Adipocyte (in vitro differentiated cells): ENCODE measurements around the gene MYEOV.

Source experiments
- DNase-seq: peaks from one replicate; pipeline ENCODE4 v3.0.0-alpha.2; 2015; ENCODE audit warnings: low read depth
- H3K27me3 ChIP-seq: replicated peaks from 2 replicates; pipeline ENCODE4 v1.7.0; 2013; ENCODE audit warnings: mild to moderate bottlenecking, low read length, moderate library complexity; ENCODE audit not compliant: control insufficient read depth, insufficient read depth
- H3K36me3 ChIP-seq: 2 replicates; pipeline ENCODE4 v1.7.0; 2013; ENCODE audit warnings: low read length, mild to moderate bottlenecking, moderate library complexity; ENCODE audit not compliant: control insufficient read depth, insufficient read depth, severe bottlenecking
- H3K4me1 ChIP-seq: 2 replicates; pipeline ENCODE4 v1.7.0; 2013; ENCODE audit warnings: mild to moderate bottlenecking, low read length, moderate library complexity; ENCODE audit not compliant: control insufficient read depth, insufficient read depth
- H3K4me3 ChIP-seq: 2 replicates; pipeline ENCODE4 v1.7.0; 2013; ENCODE audit warnings: mild to moderate bottlenecking, low read length, moderate library complexity
- H3K9ac ChIP-seq: 2 replicates; pipeline ENCODE4 v1.7.0; 2013; ENCODE audit warnings: mild to moderate bottlenecking, low read length, moderate library complexity
- H3K9me3 ChIP-seq: 2 replicates; pipeline ENCODE4 v1.7.0; 2013; ENCODE audit warnings: mild to moderate bottlenecking, low read length, moderate library complexity; ENCODE audit not compliant: control insufficient read depth

Gene MYEOV

DNA sequence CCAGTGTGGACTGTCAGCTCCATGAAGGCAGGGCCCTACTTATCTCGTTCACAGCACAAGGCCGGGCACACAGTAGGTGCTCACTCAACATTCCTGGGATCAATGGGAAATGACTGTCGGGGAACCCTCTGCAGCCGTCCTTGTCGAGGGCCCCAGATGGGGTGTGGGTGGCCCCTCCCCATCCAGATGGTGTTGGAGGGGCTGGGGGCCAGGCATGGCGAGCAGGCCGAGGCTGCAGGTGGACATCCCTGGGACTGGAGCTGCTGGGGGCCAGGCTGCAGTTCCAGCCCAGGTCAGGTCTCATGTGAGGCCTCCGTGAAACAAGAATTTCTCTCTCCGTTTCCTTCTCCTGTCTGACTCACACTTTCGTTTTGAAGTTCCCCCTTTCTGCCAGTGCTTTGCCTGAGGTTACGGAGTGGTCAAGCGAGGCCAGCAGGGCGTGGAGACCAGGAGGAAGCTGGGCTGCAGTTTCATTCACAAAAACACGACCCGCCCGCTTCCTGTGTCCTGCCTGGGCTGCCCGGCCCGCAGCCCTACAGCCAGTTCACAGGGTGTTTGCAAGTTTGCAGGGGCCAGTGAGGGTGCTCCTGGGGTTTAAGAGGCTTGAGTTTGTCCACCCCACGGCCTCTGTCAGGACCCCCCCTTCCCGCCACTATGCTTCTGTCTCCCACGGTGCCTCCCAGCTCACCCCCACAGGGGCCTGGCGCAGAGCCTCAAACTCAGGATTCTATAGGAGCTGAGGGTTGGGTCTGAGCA is 4.5 kb downstream of the MYEOV start:
- Histone ChIP-seq H3K27me3 (no peaks in the 10 kb centered on the region), H3K9me3 (no peaks in the 10 kb centered on the region), H3K9ac (peak overlapping the region; percentile 81), H3K4me1 (peaks cover 68% of the 10 kb centered on the region), H3K4me3 (peak overlapping the region; percentile 61), H3K36me3 (no peaks in the 10 kb centered on the region)
- peak; percentile 76 for DNase-seq

DNA sequence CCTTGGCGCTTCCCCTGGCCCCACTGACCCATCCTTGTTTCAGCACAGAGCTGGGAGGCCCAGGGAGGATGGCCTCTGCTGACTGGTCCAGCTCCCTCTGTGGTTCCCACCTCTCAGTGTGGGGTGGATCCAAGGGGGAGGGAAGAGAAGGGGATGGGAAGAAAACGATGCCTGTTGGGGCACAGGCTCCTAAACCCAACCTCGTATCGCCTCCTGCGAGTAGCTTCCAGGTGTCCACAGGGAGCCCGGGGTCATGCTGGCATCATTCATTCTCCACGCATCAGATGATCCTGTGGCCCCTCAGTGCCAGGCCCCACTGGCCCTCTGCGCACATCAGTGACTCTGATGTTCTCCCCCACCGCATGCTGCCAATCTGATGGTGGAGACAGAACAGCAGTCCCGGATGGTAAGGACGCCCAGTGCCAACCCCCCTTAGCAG is 5.1 kb downstream of the MYEOV start:
- Histone ChIP-seq H3K27me3 (no peaks in the 10 kb centered on the region), H3K36me3 (no peaks in the 10 kb centered on the region), H3K4me1 (peaks cover 68% of the 10 kb centered on the region), H3K9ac (peak overlapping the region; percentile 81), H3K9me3 (no peaks in the 10 kb centered on the region), H3K4me3 (no peak overlapping the region)
- DNase-seq = no peak

DNA sequence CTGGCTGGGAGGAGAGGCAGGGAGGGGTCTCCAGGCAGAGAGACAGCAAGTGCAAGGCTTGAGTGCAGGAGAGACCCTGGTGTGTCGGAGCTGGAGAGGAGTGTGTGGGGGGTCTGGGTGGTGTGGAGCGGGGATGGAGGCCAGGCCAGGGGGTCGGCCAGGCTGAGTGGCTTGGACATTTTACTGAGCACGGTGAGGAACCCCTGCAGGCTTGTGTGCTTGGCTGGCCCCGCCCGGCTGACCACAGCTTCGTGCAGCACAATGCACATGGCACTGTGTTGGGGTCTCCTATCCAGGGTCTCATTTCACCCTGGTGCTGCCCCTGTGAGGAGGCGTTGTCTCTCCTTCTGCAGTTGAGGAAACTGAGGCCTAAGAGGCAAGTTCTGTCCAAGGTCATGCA is 5.6 kb downstream of the MYEOV start:
- Histone ChIP-seq H3K27me3 (no peaks in the 10 kb centered on the region), H3K4me1 (peaks cover 68% of the 10 kb centered on the region), H3K9ac (peak overlapping the region; percentile 81), H3K9me3 (no peaks in the 10 kb centered on the region), H3K36me3 (no peaks in the 10 kb centered on the region), H3K4me3 (no peak overlapping the region)
- no peak for DNase-seq

- Histone ChIP-seq H3K9ac (peak overlapping the region; percentile 81), H3K27me3 (no peaks in the 10 kb centered on the region), H3K4me1 (peaks cover 68% of the 10 kb centered on the region), H3K9me3 (no peaks in the 10 kb centered on the region), H3K36me3 (no peaks in the 10 kb centered on the region), H3K4me3 (no peak overlapping the region)
- DNase-seq = peak; percentile 37
Observed at GRCh38 chr11:69300120-69301060, 6.4 kb downstream of the MYEOV start.

- peaks cover 63% of the 10 kb centered on the region for H3K4me1 ChIP-seq
- H3K36me3 ChIP-seq = no peaks in the 10 kb centered on the region
- no peak overlapping the region for H3K4me3 ChIP-seq
- no peaks in the 10 kb centered on the region for H3K9me3 ChIP-seq
- no peak for DNase-seq
- H3K27me3 ChIP-seq = no peaks in the 10 kb centered on the region
- no peak overlapping the region for H3K9ac ChIP-seq
Observed at GRCh38 chr11:69301081-69301454, 7.1 kb downstream of the MYEOV start.

GRCh38 chr11:69301455-69302401 is 7.8 kb downstream of the MYEOV start:
- H3K36me3 ChIP-seq = no peaks in the 10 kb centered on the region
- peak overlapping the region; percentile 1 for H3K4me3 ChIP-seq
- H3K4me1 ChIP-seq = peaks cover 57% of the 10 kb centered on the region
- no peaks in the 10 kb centered on the region for H3K9me3 ChIP-seq
- no peaks in the 10 kb centered on the region for H3K27me3 ChIP-seq
- H3K9ac ChIP-seq = peak overlapping the region; percentile 53
- peak; percentile 71 for DNase-seq

DNA sequence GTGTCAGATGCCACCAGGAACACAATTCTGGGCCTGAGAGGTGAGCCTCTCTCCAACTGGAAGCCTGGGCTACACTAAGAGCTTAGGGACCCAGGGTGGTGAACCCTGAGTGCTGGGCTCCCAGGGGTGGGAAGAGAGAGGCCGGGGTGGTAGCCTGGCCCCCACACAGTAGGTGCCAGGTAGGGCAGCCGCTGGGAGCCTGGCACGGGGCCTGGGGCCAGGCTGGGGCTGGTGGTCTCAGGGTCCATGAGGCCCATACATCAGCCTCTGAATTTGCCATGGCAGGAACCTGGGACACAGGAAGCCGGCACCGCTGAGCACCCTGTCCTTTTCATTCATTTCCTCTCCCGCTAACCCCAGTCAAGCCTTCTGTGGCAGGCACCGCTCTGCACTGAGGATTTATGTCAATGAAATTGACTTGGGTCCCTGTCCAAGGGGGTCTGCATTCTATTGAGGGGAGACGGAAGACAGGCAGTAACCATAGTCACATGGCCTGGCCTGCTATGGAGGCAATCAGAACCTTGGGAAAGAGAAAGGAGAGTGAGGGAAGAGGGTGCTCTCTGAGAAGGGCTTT is 8.6 kb downstream of the MYEOV start:
- Histone ChIP-seq H3K4me3 (no peak overlapping the region), H3K36me3 (no peaks in the 10 kb centered on the region), H3K9me3 (no peaks in the 10 kb centered on the region), H3K4me1 (peaks cover 49% of the 10 kb centered on the region), H3K9ac (peak overlapping the region; percentile 53), H3K27me3 (no peaks in the 10 kb centered on the region)
- DNase-seq = no peak

- H3K4me3 ChIP-seq = no peak overlapping the region
- H3K27me3 ChIP-seq = no peaks in the 10 kb centered on the region
- no peaks in the 10 kb centered on the region for H3K9me3 ChIP-seq
- no peak overlapping the region for H3K9ac ChIP-seq
- H3K36me3 ChIP-seq = no peaks in the 10 kb centered on the region
- peaks cover 40% of the 10 kb centered on the region for H3K4me1 ChIP-seq
- DNase-seq = no peak
Observed at GRCh38 chr11:69303427-69303826, 9.5 kb downstream of the MYEOV start.

DNA sequence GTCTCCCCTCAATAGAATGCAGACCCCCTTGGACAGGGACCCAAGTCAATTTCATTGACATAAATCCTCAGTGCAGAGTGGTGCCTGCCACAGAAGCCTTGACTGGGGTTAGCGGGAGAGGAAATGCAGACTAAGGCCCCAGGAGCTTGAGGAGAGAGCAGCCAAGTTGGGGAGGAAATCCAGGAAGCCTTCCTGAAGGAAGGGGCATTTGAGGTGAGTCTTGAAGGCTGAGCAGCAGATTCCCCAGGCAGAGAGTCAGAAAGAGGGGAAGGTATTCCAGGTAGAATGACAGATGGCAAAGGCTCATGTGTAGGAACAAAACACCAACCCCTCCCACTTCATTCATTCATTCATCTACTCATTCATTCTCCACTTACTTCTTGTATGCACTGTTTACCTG is 10.3 kb downstream of the MYEOV start:
- Histone ChIP-seq H3K36me3 (no peaks in the 10 kb centered on the region), H3K4me3 (no peak overlapping the region), H3K4me1 (peaks cover 31% of the 10 kb centered on the region), H3K9ac (no peak overlapping the region), H3K27me3 (no peaks in the 10 kb centered on the region), H3K9me3 (no peaks in the 10 kb centered on the region)
- DNase-seq = no peak

GRCh38 chr11:69304686-69305085 is 10.7 kb downstream of the MYEOV start:
- DNase-seq = no peak
- Histone ChIP-seq H3K4me3 (no peak overlapping the region), H3K4me1 (peaks cover 28% of the 10 kb centered on the region), H3K9me3 (no peaks in the 10 kb centered on the region), H3K27me3 (no peaks in the 10 kb centered on the region), H3K9ac (no peak overlapping the region), H3K36me3 (no peaks in the 10 kb centered on the region)
